ENCODE measurements around the gene NTM.

DNA sequence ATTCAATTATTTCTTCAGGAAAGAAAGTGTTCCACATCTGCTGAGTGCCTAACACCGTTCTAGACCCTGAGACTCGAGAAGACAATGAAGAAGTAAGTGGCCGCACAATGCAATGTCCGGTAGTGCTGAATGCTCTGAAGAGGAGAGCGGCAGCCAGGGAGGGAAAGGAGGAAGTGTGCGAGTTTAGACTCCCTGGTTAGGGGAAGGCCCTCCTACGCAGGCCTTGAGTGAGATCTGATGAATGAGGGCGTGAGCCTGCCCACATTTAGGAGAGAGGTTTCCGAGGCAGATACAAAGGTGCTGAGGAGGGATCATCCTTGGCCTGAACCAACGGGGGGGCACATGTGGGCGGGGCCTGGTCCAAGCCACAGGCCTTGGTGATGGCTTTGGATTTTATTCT lies 558.6 kb downstream of the NTM start:
- TF ChIP-seq POLR2A (IDR thresholded peaks at IDR 0.05; ENCODE audit: low read depth, low read length) (no peak), POLR2AphosphoS5 (IDR thresholded peaks at IDR 0.05; ENCODE audit: low read depth, low read length) (no peak), TAF1 (IDR thresholded peaks at IDR 0.05; ENCODE audit: low read depth, low read length) (no peak), SPI1 (IDR thresholded peaks at IDR 0.05; ENCODE audit: low read depth, low read length) (peak; percentile 68), PAX5 (IDR thresholded peaks at IDR 0.05; ENCODE audit: insufficient read depth, low read length, severe bottlenecking) (no peak)

Data from GM12891 (cell line).